NCI-H187 treated with DMSO at 0.1 percent for 48 hours (cell line): ENCODE measurements around the gene RAB44.
"Not testable (repeated sequence)": the region's sequence is repeated elsewhere in the genome, so short reads cannot be mapped to it uniquely, and the experiment has no call there.

ENCODE experiments used
- DNase-seq: peaks from one replicate; lab custom pipeline; 2025; lab: John Stamatoyannopoulos, UW

RAB44 gene

GRCh38 chr6:36685926-36686667 is 11.5 kb upstream of the RAB44 start:
- no peak for DNase-seq

GRCh38 chr6:36686668-36687513 is 10.7 kb upstream of the RAB44 start:
- DNase-seq, result no peak

- no peak for DNase-seq
Measured at GRCh38 chr6:36688063-36688738, 9.4 kb upstream of the RAB44 start.

- no peak for DNase-seq
Measured at GRCh38 chr6:36688739-36689075, 8.9 kb upstream of the RAB44 start.

GRCh38 chr6:36691011-36691410 is 6.6 kb upstream of the RAB44 start:
- DNase-seq, result no peak

GRCh38 chr6:36691612-36692011 is 6.0 kb upstream of the RAB44 start:
- DNase-seq, result no peak

- no peak for DNase-seq
Measured at GRCh38 chr6:36692220-36692619, 5.4 kb upstream of the RAB44 start.

- no peak for DNase-seq
Measured at GRCh38 chr6:36692861-36693702, 4.5 kb upstream of the RAB44 start.

- no peak for DNase-seq
Measured at GRCh38 chr6:36694616-36695015, 3.0 kb upstream of the RAB44 start.

GRCh38 chr6:36695414-36695813 is 2.2 kb upstream of the RAB44 start:
- no peak for DNase-seq

- no peak for DNase-seq
Measured at GRCh38 chr6:36698196-36698595, 570 bp downstream of the RAB44 start.

GRCh38 chr6:36698871-36699271 is 1.2 kb downstream of the RAB44 start:
- DNase-seq, result no peak

GRCh38 chr6:36699348-36699747 is 1.7 kb downstream of the RAB44 start:
- DNase-seq, result no peak

GRCh38 chr6:36700071-36700812 is 2.6 kb downstream of the RAB44 start:
- no peak for DNase-seq

GRCh38 chr6:36700831-36701230 is 3.2 kb downstream of the RAB44 start:
- DNase-seq, result no peak

- DNase-seq, result no peak
Measured at GRCh38 chr6:36701401-36701991, 3.9 kb downstream of the RAB44 start.

GRCh38 chr6:36702656-36703055 is 5.0 kb downstream of the RAB44 start:
- no peak for DNase-seq

- no peak for DNase-seq
Measured at GRCh38 chr6:36703081-36703606, 5.5 kb downstream of the RAB44 start.

- no peak for DNase-seq
Measured at GRCh38 chr6:36703982-36704381, 6.4 kb downstream of the RAB44 start.

GRCh38 chr6:36704961-36705577 is 7.4 kb downstream of the RAB44 start:
- not testable (repeated sequence) for DNase-seq
